MM.1S (cell line): ENCODE results near the gene OR5B12.

ENCODE experiments used
- CTCF ChIP-seq: fragments of 300-600 bp; sonication (generic); IDR thresholded peaks from 2 replicates; pipeline ENCODE4 v1.5.1; 2016; ENCODE audit warnings: antibody characterized with exemption, low read length, mixed read lengths
- EZH2 ChIP-seq: fragments of 300-600 bp; sonication (generic); optimal IDR thresholded peaks from 2 replicates; pipeline ENCODE3; 2017; ENCODE audit warnings: low read depth, mild to moderate bottlenecking, antibody characterized with exemption, low read length, mixed read lengths
- EZH2phosphoT487 ChIP-seq: fragments of 300-600 bp; sonication (generic); IDR thresholded peaks from 2 replicates; pipeline ENCODE4 v1.6.1; 2018; ENCODE audit warnings: antibody characterized with exemption, low read length

DNA sequence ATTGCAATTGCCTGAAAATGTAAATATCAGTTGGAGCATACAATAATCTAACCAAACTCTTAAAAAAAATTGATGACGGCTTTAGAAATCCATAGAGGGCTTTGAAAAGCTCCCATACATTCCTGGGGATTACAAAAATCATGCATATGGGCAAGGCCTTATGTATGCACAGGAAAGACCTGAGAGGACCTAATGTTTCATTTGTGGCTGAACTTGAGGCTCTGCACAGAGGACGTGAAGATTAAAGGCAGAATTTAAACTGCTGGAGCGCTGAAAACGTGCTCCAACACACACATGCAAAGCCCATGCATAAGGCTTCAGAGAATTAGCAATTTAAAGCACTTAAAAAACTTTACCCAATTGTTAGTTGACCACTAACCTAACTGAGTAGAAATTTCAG is 3.5 kb downstream of the OR5B12 start:
- TF ChIP-seq CTCF, result no peak
- TF ChIP-seq EZH2phosphoT487, result no peak
- TF ChIP-seq EZH2, result no peak
